OCI-LY1 (cell line): ENCODE measurements around the gene ERBB4.

Source experiments
- H2AFZ ChIP-seq: fragments of 200-600 bp; sonication (generic), shearing (Covaris generic); 2 replicates; pipeline ENCODE4 v1.6.0; 2014; ENCODE audit warnings: antibody characterized with exemption, mild to moderate bottlenecking, low read length
- H3F3A ChIP-seq: fragments of 200-600 bp; sonication (generic), shearing (Covaris generic); 2 replicates; pipeline ENCODE4 v1.6.0; 2014; ENCODE audit warnings: mild to moderate bottlenecking, antibody characterized with exemption, low read length, moderate library complexity; ENCODE audit not compliant: insufficient read depth
- H3K27ac ChIP-seq: fragments of 200-600 bp; sonication (generic); 2 replicates; pipeline ENCODE4 v1.5.1; 2014; ENCODE audit warnings: low read length, mixed run types, mild to moderate bottlenecking, low read depth; ENCODE audit not compliant: poor library complexity, severe bottlenecking
- H3K27me3 ChIP-seq: fragments of 200-600 bp; sonication (generic); 2 replicates; pipeline ENCODE4 v1.6.0; 2014; ENCODE audit warnings: antibody characterized with exemption, mild to moderate bottlenecking, low read length, moderate library complexity; ENCODE audit not compliant: insufficient read depth
- H3K36me3 ChIP-seq: fragments of 200-600 bp; sonication (generic); 2 replicates; pipeline ENCODE4 v1.6.1; 2014; ENCODE audit warnings: mild to moderate bottlenecking, antibody characterized with exemption, low read length, moderate library complexity, mixed read lengths; ENCODE audit not compliant: insufficient read depth
- H3K4me1 ChIP-seq: fragments of 200-600 bp; sonication (generic); 2 replicates; pipeline ENCODE4 v1.5.1; 2014; ENCODE audit warnings: mild to moderate bottlenecking, low read length, moderate library complexity; ENCODE audit not compliant: insufficient read depth, severe bottlenecking
- H3K4me2 ChIP-seq: fragments of 200-600 bp; sonication (generic), shearing (Covaris generic); 2 replicates; pipeline ENCODE4 v1.6.1; 2014; ENCODE audit warnings: low read length
- H3K4me3 ChIP-seq: fragments of 200-600 bp; sonication (generic); 2 replicates; pipeline ENCODE4 v1.5.1; 2014; ENCODE audit warnings: low read length, low read depth, mild to moderate bottlenecking, mixed read lengths; ENCODE audit not compliant: poor library complexity, severe bottlenecking
- H3K79me2 ChIP-seq: fragments of 200-600 bp; shearing (Covaris generic); 2 replicates; pipeline ENCODE4 v1.6.1; 2016; ENCODE audit warnings: mixed run types, low read length, mixed read lengths; ENCODE audit not compliant: insufficient read depth
- H3K9ac ChIP-seq: fragments of 200-600 bp; sonication (generic), shearing (Covaris generic); 2 replicates; pipeline ENCODE4 v1.6.1; 2014; ENCODE audit warnings: mild to moderate bottlenecking, low read length, mixed read lengths
- H3K9me2 ChIP-seq: fragments of 200-600 bp; sonication (generic), shearing (Covaris generic); 2 replicates; pipeline ENCODE4 v1.6.1; 2014; ENCODE audit warnings: low read depth, mild to moderate bottlenecking, low read length, mixed read lengths
- H3K9me3 ChIP-seq: fragments of 200-600 bp; shearing (Covaris generic); 2 replicates; pipeline ENCODE4 v1.6.1; 2014; ENCODE audit warnings: low read length, mixed read lengths
- H4K20me1 ChIP-seq: fragments of 200-600 bp; sonication (generic), shearing (Covaris generic); 2 replicates; pipeline ENCODE4 v1.6.0; 2016; ENCODE audit warnings: mild to moderate bottlenecking, low read length; ENCODE audit not compliant: insufficient read depth
- EZH2 ChIP-seq: fragments of 200-600 bp; sonication (generic), shearing (Covaris generic); IDR thresholded peaks from 2 replicates; pipeline ENCODE4 v1.8.0; 2017; ENCODE audit warnings: borderline replicate concordance, mixed run types, mild to moderate bottlenecking, antibody characterized with exemption, low read length, moderate library complexity, mixed read lengths
- TF ChIP-seq, protein P1 (sequence below): fragments of 200-600 bp; sonication (generic), shearing (Covaris generic); IDR thresholded peaks from 2 replicates; pipeline ENCODE4 v1.5.1; 2017; ENCODE audit warnings: mild to moderate bottlenecking, antibody characterized with exemption, low read length, moderate library complexity, mixed read lengths

The ERBB4 gene

DNA sequence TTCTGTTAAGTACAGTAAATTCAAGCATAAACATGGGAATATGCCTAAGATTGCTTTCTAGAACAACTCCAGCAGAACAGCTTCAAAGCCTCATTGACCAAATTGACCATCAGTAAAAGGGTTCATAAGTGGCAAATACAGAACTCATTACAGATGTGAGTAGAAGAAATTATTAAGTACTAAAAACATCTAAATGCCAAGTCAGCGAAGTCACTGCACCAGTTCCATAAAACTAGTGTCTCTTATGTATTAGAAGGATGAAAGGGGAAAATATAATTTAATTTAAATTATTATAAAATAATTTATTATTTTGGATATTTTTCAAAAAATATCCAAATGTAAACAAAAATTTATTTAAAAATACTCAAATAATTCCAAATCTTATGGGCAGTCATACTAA lies 553.2 kb downstream of the ERBB4 start:
- Histone ChIP-seq H3K9me3 (no peaks in the 10 kb centered on the region), H2AFZ (no peak overlapping the region), H3K79me2 (no peaks in the 10 kb centered on the region), H3F3A (no peaks in the 10 kb centered on the region), H3K27me3 (no peaks in the 10 kb centered on the region), H3K36me3 (no peaks in the 10 kb centered on the region), H3K4me2 (no peak overlapping the region), H4K20me1 (no peaks in the 10 kb centered on the region), H3K4me3 (no peak overlapping the region), H3K9me2 (no peaks in the 10 kb centered on the region), H3K27ac (no peak overlapping the region), H3K9ac (no peak overlapping the region), H3K4me1 (peaks cover 5% of the 10 kb centered on the region)
- TF ChIP-seq EZH2: no peak
- TF ChIP-seq, protein P1, sequence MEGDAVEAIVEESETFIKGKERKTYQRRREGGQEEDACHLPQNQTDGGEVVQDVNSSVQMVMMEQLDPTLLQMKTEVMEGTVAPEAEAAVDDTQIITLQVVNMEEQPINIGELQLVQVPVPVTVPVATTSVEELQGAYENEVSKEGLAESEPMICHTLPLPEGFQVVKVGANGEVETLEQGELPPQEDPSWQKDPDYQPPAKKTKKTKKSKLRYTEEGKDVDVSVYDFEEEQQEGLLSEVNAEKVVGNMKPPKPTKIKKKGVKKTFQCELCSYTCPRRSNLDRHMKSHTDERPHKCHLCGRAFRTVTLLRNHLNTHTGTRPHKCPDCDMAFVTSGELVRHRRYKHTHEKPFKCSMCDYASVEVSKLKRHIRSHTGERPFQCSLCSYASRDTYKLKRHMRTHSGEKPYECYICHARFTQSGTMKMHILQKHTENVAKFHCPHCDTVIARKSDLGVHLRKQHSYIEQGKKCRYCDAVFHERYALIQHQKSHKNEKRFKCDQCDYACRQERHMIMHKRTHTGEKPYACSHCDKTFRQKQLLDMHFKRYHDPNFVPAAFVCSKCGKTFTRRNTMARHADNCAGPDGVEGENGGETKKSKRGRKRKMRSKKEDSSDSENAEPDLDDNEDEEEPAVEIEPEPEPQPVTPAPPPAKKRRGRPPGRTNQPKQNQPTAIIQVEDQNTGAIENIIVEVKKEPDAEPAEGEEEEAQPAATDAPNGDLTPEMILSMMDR: no peak

DNA sequence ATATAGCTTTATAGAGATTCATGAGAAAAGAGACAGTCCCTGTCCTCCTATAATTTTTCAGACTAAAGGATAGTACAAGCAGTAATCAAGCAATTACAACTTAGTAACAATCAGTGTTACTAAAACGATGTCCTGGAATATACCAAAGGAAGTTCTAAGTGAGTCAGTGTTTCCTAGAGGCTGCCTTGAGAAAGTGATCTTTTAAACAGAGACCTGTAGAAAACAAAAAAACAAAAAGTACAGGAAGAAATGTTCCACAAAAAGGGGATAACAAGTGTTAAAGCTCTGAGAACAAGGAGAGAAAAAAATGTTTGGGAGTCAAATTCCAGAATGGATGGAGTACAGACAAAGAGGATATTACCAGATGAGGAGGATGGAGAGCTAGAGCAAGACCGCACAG lies 556.4 kb downstream of the ERBB4 start:
- Histone ChIP-seq H3K36me3 (no peaks in the 10 kb centered on the region), H3K9me3 (no peaks in the 10 kb centered on the region), H3K4me3 (no peak overlapping the region), H3K79me2 (no peaks in the 10 kb centered on the region), H3K9ac (no peak overlapping the region), H3K9me2 (no peaks in the 10 kb centered on the region), H2AFZ (no peak overlapping the region), H3K27ac (no peak overlapping the region), H3K4me1 (peaks cover 5% of the 10 kb centered on the region), H4K20me1 (no peaks in the 10 kb centered on the region), H3F3A (no peaks in the 10 kb centered on the region), H3K4me2 (no peak overlapping the region), H3K27me3 (no peaks in the 10 kb centered on the region)
- TF ChIP-seq, protein P1: no peak
- no peak for TF ChIP-seq EZH2

DNA sequence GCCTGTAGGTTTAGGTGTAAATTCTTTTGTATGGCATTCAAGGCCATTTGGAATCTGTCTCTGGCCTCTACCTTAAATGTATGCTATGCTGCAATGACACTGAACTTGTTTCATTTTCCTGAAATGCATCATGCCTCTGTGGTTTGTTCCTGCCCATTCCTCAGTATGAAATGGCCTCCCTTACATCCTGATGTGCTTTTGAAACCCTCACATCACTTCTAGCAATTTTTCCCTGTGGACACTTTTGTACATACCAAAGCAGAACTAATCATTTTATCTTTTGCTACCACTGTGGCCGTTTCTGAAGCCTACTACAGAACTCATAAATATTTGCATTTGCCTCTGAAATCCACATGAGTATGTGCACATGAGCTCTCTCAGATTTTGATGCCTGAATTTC lies 557.2 kb downstream of the ERBB4 start:
- Histone ChIP-seq H3K4me2 (no peak overlapping the region), H2AFZ (0 out of 2 replicates have a peak overlapping the region, but pooled peaks have one; percentile 63), H3K9ac (no peak overlapping the region), H3K79me2 (no peaks in the 10 kb centered on the region), H3K27me3 (no peaks in the 10 kb centered on the region), H3K4me1 (peaks cover 5% of the 10 kb centered on the region), H3F3A (no peaks in the 10 kb centered on the region), H3K9me3 (no peaks in the 10 kb centered on the region), H3K9me2 (no peaks in the 10 kb centered on the region), H4K20me1 (no peaks in the 10 kb centered on the region), H3K4me3 (no peak overlapping the region), H3K36me3 (no peaks in the 10 kb centered on the region), H3K27ac (no peak overlapping the region)
- TF ChIP-seq, protein P1: no peak
- no peak for TF ChIP-seq EZH2
